GM23338 (cell line): ENCODE measurements around the gene TLE1. TPM values are rescaled to one million over a fixed set of nuclear protein-coding genes. Genes with fewer than 3 reads are reported as not detected.
A peak's percentile ranks its signal among the peaks of the same experiment; 100 is the strongest.

Source experiments
- ATAC-seq: fragments of 200-7000 bp; cut with Tn5 transposase; 3 replicates; pipeline ENCODE4 v1.9.1; 2020
- DNase-seq: peaks from one replicate; pipeline ENCODE4 v3.0.0-alpha.2; 2015; ENCODE audit warnings: low spot score
- H2AFZ ChIP-seq: fragments of 200-600 bp; sonication (generic); 2 replicates; pipeline ENCODE4 v1.8.0; 2016; ENCODE audit warnings: antibody characterized with exemption, mild to moderate bottlenecking, moderate library complexity
- H3F3A ChIP-seq: fragments of 200-600 bp; sonication (generic); replicated peaks from 2 replicates; pipeline ENCODE4 v1.8.0; 2017; ENCODE audit warnings: antibody characterized with exemption, mixed run types, low read depth
- H3K27ac ChIP-seq: fragments of 200-600 bp; sonication (generic); 2 replicates; pipeline ENCODE4 v1.6.1; 2016; ENCODE audit warnings: low read depth
- H3K27me3 ChIP-seq: fragments of 200-600 bp; sonication (generic); 2 replicates; pipeline ENCODE4 v1.8.0; 2016; ENCODE audit warnings: mild to moderate bottlenecking, mixed run types, moderate library complexity; ENCODE audit not compliant: insufficient read depth
- H3K36me3 ChIP-seq: fragments of 200-600 bp; sonication (generic); 2 replicates; pipeline ENCODE4 v1.8.0; 2016; ENCODE audit warnings: mild to moderate bottlenecking; ENCODE audit not compliant: insufficient read depth
- H3K4me1 ChIP-seq: fragments of 200-600 bp; sonication (generic); 2 replicates; pipeline ENCODE4 v1.8.0; 2016; ENCODE audit warnings: mild to moderate bottlenecking, moderate library complexity; ENCODE audit not compliant: insufficient read depth
- H3K4me2 ChIP-seq: fragments of 200-600 bp; sonication (generic); 2 replicates; pipeline ENCODE4 v1.7.1; 2017; ENCODE audit warnings: mixed run types
- H3K4me3 ChIP-seq: fragments of 200-600 bp; sonication (generic); 2 replicates; pipeline ENCODE4 v1.6.1; 2016; ENCODE audit warnings: mixed run types
- H3K79me2 ChIP-seq: fragments of 200-600 bp; sonication (generic); replicated peaks from 2 replicates; pipeline ENCODE4 v1.8.0; 2017; ENCODE audit warnings: mild to moderate bottlenecking; ENCODE audit not compliant: insufficient read depth
- H3K9me2 ChIP-seq: fragments of 200-600 bp; sonication (generic); 2 replicates; pipeline ENCODE4 v1.8.0; 2017; ENCODE audit not compliant: insufficient read depth
- H4K20me1 ChIP-seq: fragments of 200-600 bp; sonication (generic); replicated peaks from 2 replicates; pipeline ENCODE4 v1.8.0; 2017; ENCODE audit warnings: mild to moderate bottlenecking; ENCODE audit not compliant: insufficient read depth
- H3K27ac Mint-ChIP-seq: 2 replicates; pipeline ENCODE4 v1.8.0; 2020; ENCODE audit warnings: inconsistent platforms, mild to moderate bottlenecking, moderate library complexity, mixed read lengths
- H3K27me3 Mint-ChIP-seq: 3 replicates; pipeline ENCODE4 v1.8.0; 2022; ENCODE audit warnings: low read depth, mild to moderate bottlenecking, moderate library complexity, mixed read lengths, inconsistent platforms; ENCODE audit not compliant: insufficient read depth, poor library complexity
- H3K36me3 Mint-ChIP-seq: 3 replicates; pipeline ENCODE4 v1.8.0; 2021; ENCODE audit warnings: low read depth, mild to moderate bottlenecking, inconsistent platforms, moderate library complexity, mixed read lengths
- H3K4me1 Mint-ChIP-seq: 3 replicates; pipeline ENCODE4 v1.8.0; 2020; ENCODE audit warnings: mild to moderate bottlenecking, inconsistent platforms, mixed read lengths
- H3K4me3 Mint-ChIP-seq: 3 replicates; pipeline ENCODE4 v1.8.0; 2021; ENCODE audit warnings: moderate library complexity, mild to moderate bottlenecking, inconsistent platforms, mixed read lengths
- H3K9me3 Mint-ChIP-seq: 3 replicates; pipeline ENCODE4 v1.8.0; 2020; ENCODE audit warnings: moderate library complexity, mild to moderate bottlenecking, inconsistent platforms, mixed read lengths
- CREB1 ChIP-seq: fragments of 250-450 bp; sonication (Bioruptor Pico); IDR thresholded peaks from 2 replicates; pipeline ENCODE4 v1.5.0; 2020; ENCODE audit warnings: low read depth, mild to moderate bottlenecking, moderate library complexity
- EZH2 ChIP-seq: fragments of 200-600 bp; sonication (generic); IDR thresholded peaks from one replicate; pipeline ENCODE4 v1.8.0; 2017; ENCODE audit warnings: antibody characterized with exemption, mild to moderate bottlenecking, low read depth; ENCODE audit not compliant: unreplicated experiment
- EZH2phosphoT487 ChIP-seq: fragments of 200-600 bp; sonication (generic); IDR thresholded peaks from one replicate; pipeline ENCODE4 v1.8.1; 2018; ENCODE audit warnings: antibody characterized with exemption; ENCODE audit not compliant: unreplicated experiment
- NANOG ChIP-seq: IDR thresholded peaks from 2 replicates; pipeline ENCODE4 v1.6.1; 2016; ENCODE audit warnings: antibody characterized with exemption, borderline replicate concordance
- POLR2AphosphoS5 ChIP-seq: IDR thresholded peaks from 2 replicates; pipeline ENCODE4 v1.6.1; 2016; ENCODE audit warnings: antibody characterized with exemption, low read depth
- REST ChIP-seq: IDR thresholded peaks from one replicate; pipeline ENCODE4 v1.6.1; 2018; ENCODE audit warnings: antibody characterized with exemption; ENCODE audit not compliant: unreplicated experiment
- ZNF114 ChIP-seq: fragments of 250-450 bp; sonication (Bioruptor Pico); IDR thresholded peaks from 2 replicates; pipeline ENCODE4 v1.5.0; 2020; ENCODE audit warnings: mild to moderate bottlenecking, moderate library complexity
- ZNF331 ChIP-seq: fragments of 250-450 bp; sonication (Bioruptor Pico); IDR thresholded peaks from 2 replicates; pipeline ENCODE4 v1.5.0; 2020; ENCODE audit warnings: low read depth, mild to moderate bottlenecking, moderate library complexity
- ZNF462 ChIP-seq: fragments of 250-450 bp; sonication (Bioruptor Pico); IDR thresholded peaks from 2 replicates; pipeline ENCODE4 v1.5.0; 2020; ENCODE audit warnings: mild to moderate bottlenecking, moderate library complexity
- polyA plus RNA-seq: library from polyadenylated mRNA; unstranded; fragments of >200 nt; fragmentation: Nextera tagmentation; extraction: Ambion mirVana; gene quantifications from 2 replicates; pipeline ENCODE4 v1.2.1, GENCODE V29; 2016
- total RNA-seq: library from RNA; depleted of rRNA; stranded (reverse); fragments of >200 nt; shearing (Covaris generic); gene quantifications from 2 replicates; pipeline ENCODE4 v1.2.3, GENCODE V29; 2014
- TF ChIP-seq, protein P1 (sequence below): IDR thresholded peaks from 2 replicates; pipeline ENCODE4 v1.6.1; 2016; ENCODE audit warnings: antibody characterized with exemption
- TF ChIP-seq, protein P2 (sequence below), 2 experiments: fragments of 200-600 bp in 1 of 2; sonication (generic) in 1 of 2; conservative IDR thresholded peaks; 2 replicates each; pipeline versions ENCODE4 v1.5.1 to v1.6.1; 2016 to 2017; ENCODE audit warnings: antibody characterized with exemption in 2 of 2, low read depth in 2 of 2, mild to moderate bottlenecking in 2 of 2, moderate library complexity in 1 of 2

TLE1 gene
- total and polyA plus RNA-seq, 2 experiments from 2014 or later, result 58.1 to 132 TPM

GRCh38 chr9:81595887-81596543 lies 93.3 kb downstream of the TLE1 start:
- ATAC-seq (peak; percentile 87), DNase-seq (peak; percentile 70)
- H3K9me2 ChIP-seq, result peaks cover 5% of the 10 kb centered on the region; the same call in 1 of the 2 replicates
- H3K4me1 Mint-ChIP-seq, result peaks cover 80% of the 10 kb centered on the region
- TF ChIP-seq ZNF114 (CRISPR knock-in tag) (0 out of 2 replicates have a peak, but pooled peaks have one; percentile 15), CREB1 (CRISPR knock-in tag) (peak; percentile 58), POLR2AphosphoS5 (no peak), ZNF462 (CRISPR knock-in tag) (peak; percentile 43; the same call in 1 of the 2 replicates), NANOG (peak; percentile 91), REST (no peak), EZH2 (no peak), EZH2phosphoT487 (no peak), ZNF331 (CRISPR knock-in tag) (no peak)
- TF ChIP-seq, protein P1, sequence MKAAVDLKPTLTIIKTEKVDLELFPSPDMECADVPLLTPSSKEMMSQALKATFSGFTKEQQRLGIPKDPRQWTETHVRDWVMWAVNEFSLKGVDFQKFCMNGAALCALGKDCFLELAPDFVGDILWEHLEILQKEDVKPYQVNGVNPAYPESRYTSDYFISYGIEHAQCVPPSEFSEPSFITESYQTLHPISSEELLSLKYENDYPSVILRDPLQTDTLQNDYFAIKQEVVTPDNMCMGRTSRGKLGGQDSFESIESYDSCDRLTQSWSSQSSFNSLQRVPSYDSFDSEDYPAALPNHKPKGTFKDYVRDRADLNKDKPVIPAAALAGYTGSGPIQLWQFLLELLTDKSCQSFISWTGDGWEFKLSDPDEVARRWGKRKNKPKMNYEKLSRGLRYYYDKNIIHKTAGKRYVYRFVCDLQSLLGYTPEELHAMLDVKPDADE, result no peak
- TF ChIP-seq, protein P2, sequence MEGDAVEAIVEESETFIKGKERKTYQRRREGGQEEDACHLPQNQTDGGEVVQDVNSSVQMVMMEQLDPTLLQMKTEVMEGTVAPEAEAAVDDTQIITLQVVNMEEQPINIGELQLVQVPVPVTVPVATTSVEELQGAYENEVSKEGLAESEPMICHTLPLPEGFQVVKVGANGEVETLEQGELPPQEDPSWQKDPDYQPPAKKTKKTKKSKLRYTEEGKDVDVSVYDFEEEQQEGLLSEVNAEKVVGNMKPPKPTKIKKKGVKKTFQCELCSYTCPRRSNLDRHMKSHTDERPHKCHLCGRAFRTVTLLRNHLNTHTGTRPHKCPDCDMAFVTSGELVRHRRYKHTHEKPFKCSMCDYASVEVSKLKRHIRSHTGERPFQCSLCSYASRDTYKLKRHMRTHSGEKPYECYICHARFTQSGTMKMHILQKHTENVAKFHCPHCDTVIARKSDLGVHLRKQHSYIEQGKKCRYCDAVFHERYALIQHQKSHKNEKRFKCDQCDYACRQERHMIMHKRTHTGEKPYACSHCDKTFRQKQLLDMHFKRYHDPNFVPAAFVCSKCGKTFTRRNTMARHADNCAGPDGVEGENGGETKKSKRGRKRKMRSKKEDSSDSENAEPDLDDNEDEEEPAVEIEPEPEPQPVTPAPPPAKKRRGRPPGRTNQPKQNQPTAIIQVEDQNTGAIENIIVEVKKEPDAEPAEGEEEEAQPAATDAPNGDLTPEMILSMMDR (conservative IDR thresholded peaks at IDR 0.05; ENCODE audit: low read depth in 2 of 2), result no peak
- H3K36me3 ChIP-seq, result peaks cover 20% of the 10 kb centered on the region; the same call in 1 of the 2 replicates
- no peak overlapping the region for H2AFZ ChIP-seq
- peak overlapping the region; percentile 51 for H3K4me3 Mint-ChIP-seq
- H3K4me3 ChIP-seq, result 0 out of 2 replicates have a peak overlapping the region, but pooled peaks have one; percentile 4
- peak overlapping the region; percentile 42 for H3K4me2 ChIP-seq
- H3K36me3 Mint-ChIP-seq, result peaks cover 79% of the 10 kb centered on the region
- H3K9me3 Mint-ChIP-seq, result no peaks in the 10 kb centered on the region
- no peaks in the 10 kb centered on the region for H3K27me3 ChIP-seq
- peaks cover 78% of the 10 kb centered on the region for H3K4me1 ChIP-seq
- H3K27me3 Mint-ChIP-seq, result no peaks in the 10 kb centered on the region
- peaks cover 42% of the 10 kb centered on the region for H3K79me2 ChIP-seq
- H4K20me1 ChIP-seq, result peaks cover 6% of the 10 kb centered on the region
- peak overlapping the region; percentile 61 for H3K27ac Mint-ChIP-seq
- peak overlapping the region; percentile 89 for H3K27ac ChIP-seq
- H3F3A ChIP-seq, result no peaks in the 10 kb centered on the region
